CD14-positive monocyte (primary cell): ENCODE measurements around the gene ARHGAP30. TPM values are rescaled to one million over a fixed set of nuclear protein-coding genes. Genes with fewer than 3 reads are reported as not detected.
A peak's percentile ranks its signal among the peaks of the same experiment; 100 is the strongest.

Experiments used
- DNase-seq, 3 donors: peaks; one replicate each; pipeline ENCODE4 v3.0.0-alpha.2; 2011 to 2022
- H2AFZ ChIP-seq: 2 replicates; pipeline ENCODE4 v1.6.0; 2012; ENCODE audit warnings: mild to moderate bottlenecking, low read depth, low read length, inconsistent platforms; ENCODE audit not compliant: insufficient read depth, poor library complexity, severe bottlenecking
- H3K27ac ChIP-seq, 2 donors: 1 replicate in 1 of 2; 2 replicates in 1 of 2; pipeline ENCODE4 v1.5.1; 2012 to 2013; ENCODE audit warnings: low read length in 2 of 2, control low read depth in 1 of 2, inconsistent platforms in 1 of 2, low read depth in 1 of 2, mild to moderate bottlenecking in 1 of 2
- H3K27me3 ChIP-seq, 2 donors: one replicate each; pipeline versions ENCODE4 v1.6.0 to v1.6.1; 2011 to 2013; ENCODE audit warnings: low read length in 2 of 2; ENCODE audit not compliant: control insufficient read depth in 2 of 2, insufficient read depth in 2 of 2
- H3K36me3 ChIP-seq, 2 donors: replicated peaks in 1 of 2; 1 replicate in 1 of 2; 2 replicates in 1 of 2; pipeline versions ENCODE4 v1.5.1 to v1.6.1; 2012 to 2013; ENCODE audit warnings: low read length in 2 of 2, control low read depth in 1 of 2, inconsistent platforms in 1 of 2, mild to moderate bottlenecking in 1 of 2; ENCODE audit not compliant: insufficient read depth in 2 of 2, control insufficient read depth in 1 of 2
- H3K4me1 ChIP-seq, 2 donors: 1 replicate in 1 of 2; 2 replicates in 1 of 2; pipeline versions ENCODE4 v1.5.1 to v1.6.1; 2012 to 2013; ENCODE audit warnings: low read length in 2 of 2, control low read depth in 1 of 2, inconsistent platforms in 1 of 2, mild to moderate bottlenecking in 1 of 2, moderate library complexity in 1 of 2; ENCODE audit not compliant: insufficient read depth in 2 of 2, control insufficient read depth in 1 of 2
- H3K4me2 ChIP-seq: replicated peaks from 2 replicates; pipeline ENCODE3; 2012; ENCODE audit warnings: low read length, moderate library complexity, mild to moderate bottlenecking; ENCODE audit not compliant: poor library complexity, severe bottlenecking; ENCODE audit errors: extremely low read depth
- H3K4me3 ChIP-seq, 3 experiments: fragments of 200-600 bp in 1 of 3; sonication (generic) in 1 of 3; replicated peaks in 1 of 3; 1 replicate in 2 of 3; 2 replicates in 1 of 3; pipeline ENCODE4 v1.5.1; 2011 to 2013; ENCODE audit warnings: low read length in 3 of 3, mild to moderate bottlenecking in 3 of 3, control low read depth in 2 of 3, low read depth in 2 of 3, inconsistent platforms in 1 of 3, moderate library complexity in 1 of 3
- H3K79me2 ChIP-seq: 2 replicates; pipeline ENCODE4 v1.6.0; 2012; ENCODE audit warnings: mild to moderate bottlenecking, control low read depth, inconsistent platforms, low read length, moderate library complexity; ENCODE audit not compliant: insufficient read depth
- H3K9ac ChIP-seq: 2 replicates; pipeline ENCODE4 v1.6.0; 2017; ENCODE audit warnings: low read length, mild to moderate bottlenecking; ENCODE audit not compliant: insufficient read depth, poor library complexity, severe bottlenecking
- H3K9me3 ChIP-seq, 2 donors: replicated peaks in 1 of 2; 1 replicate in 1 of 2; 2 replicates in 1 of 2; pipeline versions ENCODE4 v1.5.1 to v1.6.1; 2012 to 2013; ENCODE audit warnings: low read length in 2 of 2, control low read depth in 1 of 2; ENCODE audit not compliant: control insufficient read depth in 1 of 2, insufficient read depth in 1 of 2
- H4K20me1 ChIP-seq: 2 replicates; pipeline ENCODE4 v1.6.0; 2012; ENCODE audit warnings: mild to moderate bottlenecking, low read length, control low read depth, moderate library complexity; ENCODE audit not compliant: insufficient read depth
- H3K27ac Mint-ChIP-seq, 7 donors: one replicate each; pipeline ENCODE4 v1.8.0; 2020; ENCODE audit warnings: mild to moderate bottlenecking in 7 of 7, mixed read lengths in 7 of 7, moderate library complexity in 6 of 7, inconsistent platforms in 2 of 7
- H3K27me3 Mint-ChIP-seq, 3 donors: one replicate each; pipeline ENCODE4 v1.8.0; 2021 to 2022; ENCODE audit warnings: low read depth in 3 of 3, mild to moderate bottlenecking in 3 of 3, mixed read lengths in 3 of 3, moderate library complexity in 3 of 3, inconsistent platforms in 1 of 3
- H3K36me3 Mint-ChIP-seq, 2 donors: one replicate each; pipeline ENCODE4 v1.8.0; 2020; ENCODE audit warnings: mixed read lengths in 2 of 2, inconsistent platforms in 1 of 2, mild to moderate bottlenecking in 1 of 2
- H3K4me1 Mint-ChIP-seq: one replicate; pipeline ENCODE4 v1.8.0; 2020; ENCODE audit warnings: mild to moderate bottlenecking, mixed read lengths
- H3K4me3 Mint-ChIP-seq, 2 donors: one replicate each; pipeline ENCODE4 v1.8.0; 2020; ENCODE audit warnings: mild to moderate bottlenecking in 2 of 2, mixed read lengths in 2 of 2, moderate library complexity in 1 of 2
- H3K9me3 Mint-ChIP-seq, 7 donors: one replicate each; pipeline ENCODE4 v1.8.0; 2020 to 2022; ENCODE audit warnings: mixed read lengths in 7 of 7, mild to moderate bottlenecking in 6 of 7, moderate library complexity in 6 of 7, inconsistent platforms in 2 of 7
- WGBS: methylation state at CpG from one replicate; pipeline ENCODE4 v1.1.5; 2013; ENCODE audit warnings: missing lambda C conversion rate; ENCODE audit not compliant: insufficient coverage; 5-methylcytosine and 5-hydroxymethylcytosine counted together
- intact Hi-C, 2 donors: fragments of 100-400 bp; cut with micrococcal nuclease; formaldehyde crosslinking; loops; one replicate each; pipeline versions ENCODE4 v1.15.0 to v1.15.1; 2023
- polyA plus RNA-seq, 3 donors: library from polyadenylated mRNA; depleted of rRNA in 1 of 3; unstranded in 2 of 3; stranded (reverse) in 1 of 3; fragments of 300-500 nt in 2 of 3; fragments of >200 nt in 1 of 3; fragmentation: Illumina TruSeq in 2 of 3; gene quantifications; 1 replicate in 2 of 3; 2 replicates in 1 of 3; pipeline ENCODE4 v1.2.3, GENCODE V29; 2012 to 2021
- TF ChIP-seq, protein P1 (sequence below): fragments of 200-600 bp; IDR thresholded peaks from one replicate; pipeline ENCODE4 v1.8.0; 2022; ENCODE audit warnings: antibody characterized with exemption, mild to moderate bottlenecking

ARHGAP30 gene
- polyA plus RNA-seq, 3 donors = 101 to 140 (median 129) TPM

GRCh38 chr1:161096015-161096414 lies 26.3 kb upstream of the ARHGAP30 start:
- peaks cover 8 to 24% (median 10%) of the 10 kb centered on the region in 3 donors for H3K27me3 Mint-ChIP-seq

GRCh38 chr1:161095230-161095629 lies 25.5 kb upstream of the ARHGAP30 start:
- Histone ChIP-seq H3K4me1 (peaks cover 34 to 37% of the 10 kb centered on the region in 2 donors), H3K27ac (no peak overlapping the region), H2AFZ (no peak overlapping the region), H3K27me3 (peaks cover 0 to 7% of the 10 kb centered on the region in 2 donors), H3K79me2 (no peaks in the 10 kb centered on the region), H4K20me1 (no peaks in the 10 kb centered on the region), H3K4me2 (no peak overlapping the region), H3K4me3 (no peak overlapping the region), H3K9ac (no peak overlapping the region), H3K9me3 (no peaks in the 10 kb centered on the region), H3K36me3 (peaks cover 7 to 13% of the 10 kb centered on the region in 2 donors)
- TF ChIP-seq, protein P1, sequence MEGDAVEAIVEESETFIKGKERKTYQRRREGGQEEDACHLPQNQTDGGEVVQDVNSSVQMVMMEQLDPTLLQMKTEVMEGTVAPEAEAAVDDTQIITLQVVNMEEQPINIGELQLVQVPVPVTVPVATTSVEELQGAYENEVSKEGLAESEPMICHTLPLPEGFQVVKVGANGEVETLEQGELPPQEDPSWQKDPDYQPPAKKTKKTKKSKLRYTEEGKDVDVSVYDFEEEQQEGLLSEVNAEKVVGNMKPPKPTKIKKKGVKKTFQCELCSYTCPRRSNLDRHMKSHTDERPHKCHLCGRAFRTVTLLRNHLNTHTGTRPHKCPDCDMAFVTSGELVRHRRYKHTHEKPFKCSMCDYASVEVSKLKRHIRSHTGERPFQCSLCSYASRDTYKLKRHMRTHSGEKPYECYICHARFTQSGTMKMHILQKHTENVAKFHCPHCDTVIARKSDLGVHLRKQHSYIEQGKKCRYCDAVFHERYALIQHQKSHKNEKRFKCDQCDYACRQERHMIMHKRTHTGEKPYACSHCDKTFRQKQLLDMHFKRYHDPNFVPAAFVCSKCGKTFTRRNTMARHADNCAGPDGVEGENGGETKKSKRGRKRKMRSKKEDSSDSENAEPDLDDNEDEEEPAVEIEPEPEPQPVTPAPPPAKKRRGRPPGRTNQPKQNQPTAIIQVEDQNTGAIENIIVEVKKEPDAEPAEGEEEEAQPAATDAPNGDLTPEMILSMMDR = no peak
- 96% methylated on average over 5 of the region's 6 CpGs for WGBS
- Mint-ChIP-seq H3K36me3 (peaks cover 14 to 17% of the 10 kb centered on the region in 2 donors), H3K4me3 (no peak overlapping the region), H3K27me3 (peaks cover 8 to 24% (median 10%) of the 10 kb centered on the region in 3 donors), H3K9me3 (peaks cover 0 to 5% (median 0%) of the 10 kb centered on the region in 7 donors), H3K4me1 (peaks cover 55% of the 10 kb centered on the region), H3K27ac (no peak overlapping the region)
- DNase-seq = no peak
- intact Hi-C loops = no loop called here

More at GRCh38 chr1:161096015-161096414, 26.3 kb upstream of the ARHGAP30 start:
- peaks cover 0 to 7% of the 10 kb centered on the region in 2 donors for H3K27me3 ChIP-seq
- peaks cover 55% of the 10 kb centered on the region for H3K4me1 Mint-ChIP-seq
- no peak overlapping the region for H3K27ac ChIP-seq
- intact Hi-C loops = loop anchor here (2.0 kb wide), 4 partner anchors 13 to 43 kb away; partner anchors contain the start of gene ARHGAP30 (in 1 of the 2)
- no peaks in the 10 kb centered on the region for H3K9me3 ChIP-seq
- H3K36me3 ChIP-seq = peaks cover 13 to 20% of the 10 kb centered on the region in 2 donors
- H3K9ac ChIP-seq = no peak overlapping the region
- peak in 1 of 3 donors; percentile 44 for DNase-seq
- no peaks in the 10 kb centered on the region for H4K20me1 ChIP-seq
- peaks cover 21 to 23% of the 10 kb centered on the region in 2 donors for H3K36me3 Mint-ChIP-seq
- H3K27ac Mint-ChIP-seq = peak overlapping the region in 6 of 7 donors; percentile 65 to 88 (median 81)
- no peaks in the 10 kb centered on the region for H3K79me2 ChIP-seq
- H3K4me3 Mint-ChIP-seq = no peak overlapping the region
- TF ChIP-seq, protein P1 = no peak
- no peak overlapping the region for H2AFZ ChIP-seq
- H3K9me3 Mint-ChIP-seq = peaks cover 0 to 5% (median 0%) of the 10 kb centered on the region in 7 donors
- no peak overlapping the region for H3K4me3 ChIP-seq
- peaks cover 34 to 37% of the 10 kb centered on the region in 2 donors for H3K4me1 ChIP-seq
- H3K4me2 ChIP-seq = no peak overlapping the region
- 100% methylated on average over 1 of the region's 2 CpGs for WGBS
